IPS DF 6.9 (cell line): ENCODE results near the gene DYRK1B.
"Not testable (repeated sequence)": the region's sequence is repeated elsewhere in the genome, so short reads cannot be mapped to it uniquely, and the experiment has no call there.

ENCODE experiments used
- DNase-seq: peaks from one replicate; pipeline ENCODE4 v3.0.0-alpha.2; 2013; ENCODE audit warnings: low read depth, low spot score
- H3K27ac ChIP-seq: one replicate; pipeline ENCODE4 v1.5.1; 2013; ENCODE audit warnings: low read length, control low read depth
- H3K27me3 ChIP-seq: 2 replicates; pipeline ENCODE4 v1.6.1; 2013; ENCODE audit warnings: mild to moderate bottlenecking, low read length; ENCODE audit not compliant: control insufficient read depth, insufficient read depth
- H3K36me3 ChIP-seq: 2 replicates; pipeline ENCODE4 v1.6.1; 2013; ENCODE audit warnings: low read length; ENCODE audit not compliant: control insufficient read depth, insufficient read depth
- H3K4me1 ChIP-seq: 2 replicates; pipeline ENCODE4 v1.6.1; 2013; ENCODE audit warnings: low read length; ENCODE audit not compliant: control insufficient read depth, insufficient read depth
- H3K4me3 ChIP-seq: 2 replicates; pipeline ENCODE4 v1.5.1; 2013; ENCODE audit warnings: mild to moderate bottlenecking, low read length
- H3K9me3 ChIP-seq: 2 replicates; pipeline ENCODE4 v1.6.1; 2013; ENCODE audit warnings: low read length, inconsistent platforms; ENCODE audit not compliant: control insufficient read depth, insufficient read depth
- WGBS: extraction: QIAGEN DNeasy Blood & Tissue Kit; methylation state at CpG from one replicate; pipeline ENCODE4 v1.1.7; 2013; ENCODE audit warnings: mixed read lengths, missing lambda C conversion rate; ENCODE audit not compliant: insufficient read length, insufficient coverage; 5-methylcytosine and 5-hydroxymethylcytosine counted together

Gene DYRK1B

GRCh38 chr19:39875401-39875864, 41.5 kb upstream of the DYRK1B start:
- not testable (repeated sequence) for H3K4me3 ChIP-seq, DNase-seq

GRCh38 chr19:39874404-39874803, 40.4 kb upstream of the DYRK1B start:
- no peaks in the 10 kb centered on the region for H3K9me3 ChIP-seq
- H3K4me3 ChIP-seq, result no peak overlapping the region
- H3K27me3 ChIP-seq, result no peaks in the 10 kb centered on the region
- DNase-seq, result no peak
- no CpG with 5 or more reads among the region's 1 CpG for WGBS
- no peak overlapping the region for H3K27ac ChIP-seq
- H3K36me3 ChIP-seq, result no peaks in the 10 kb centered on the region
- peaks cover 1% of the 10 kb centered on the region; the same call in 1 of the 2 replicates for H3K4me1 ChIP-seq

More at GRCh38 chr19:39875401-39875864, 41.5 kb upstream of the DYRK1B start:
- H3K9me3 ChIP-seq, H3K27me3 ChIP-seq, H3K27ac ChIP-seq, H3K36me3 ChIP-seq, H3K4me1 ChIP-seq: not testable (repeated sequence)
- no CpG with 5 or more reads among the region's 43 CpGs for WGBS

GRCh38 chr19:39873385-39873784, 39.4 kb upstream of the DYRK1B start:
- Histone ChIP-seq H3K36me3 (no peaks in the 10 kb centered on the region), H3K27ac (no peak overlapping the region), H3K4me1 (peaks cover 1% of the 10 kb centered on the region; the same call in 1 of the 2 replicates), H3K9me3 (no peaks in the 10 kb centered on the region), H3K4me3 (no peak overlapping the region), H3K27me3 (no peaks in the 10 kb centered on the region)
- no peak for DNase-seq
- WGBS, result no CpG with 5 or more reads among the region's 20 CpGs

GRCh38 chr19:39871886-39872866, 38.2 kb upstream of the DYRK1B start:
- no peak overlapping the region for H3K4me3 ChIP-seq
- no peaks in the 10 kb centered on the region for H3K9me3 ChIP-seq
- no peak overlapping the region for H3K27ac ChIP-seq
- WGBS, result no CpG with 5 or more reads among the region's 47 CpGs
- peaks cover 1% of the 10 kb centered on the region; the same call in 1 of the 2 replicates for H3K4me1 ChIP-seq
- no peaks in the 10 kb centered on the region for H3K36me3 ChIP-seq
- DNase-seq, result no peak
- H3K27me3 ChIP-seq, result no peaks in the 10 kb centered on the region

GRCh38 chr19:39871362-39871761, 37.4 kb upstream of the DYRK1B start:
- Histone ChIP-seq H3K4me3 (no peak overlapping the region), H3K36me3 (no peaks in the 10 kb centered on the region), H3K4me1 (peaks cover 1% of the 10 kb centered on the region), H3K27me3 (no peaks in the 10 kb centered on the region), H3K9me3 (no peaks in the 10 kb centered on the region), H3K27ac (no peak overlapping the region)
- no CpG with 5 or more reads among the region's 6 CpGs for WGBS
- DNase-seq, result no peak

- no peaks in the 10 kb centered on the region for H3K27me3 ChIP-seq
- H3K36me3 ChIP-seq, result no peaks in the 10 kb centered on the region
These were observed 36.4 kb upstream of the DYRK1B start for GRCh38 chr19:39870171-39870971.

GRCh38 chr19:39867952-39868351, 34.0 kb upstream of the DYRK1B start:
- no peaks in the 10 kb centered on the region for H3K36me3 ChIP-seq
- no peak for DNase-seq
- peaks cover 1% of the 10 kb centered on the region for H3K4me1 ChIP-seq
- H3K4me3 ChIP-seq, result no peak overlapping the region
- no peaks in the 10 kb centered on the region for H3K27me3 ChIP-seq
- H3K9me3 ChIP-seq, result no peaks in the 10 kb centered on the region
- no CpG with 5 or more reads among the region's 6 CpGs for WGBS
- H3K27ac ChIP-seq, result no peak overlapping the region

More at GRCh38 chr19:39870171-39870971, 36.4 kb upstream of the DYRK1B start:
- H3K4me1 ChIP-seq, result peaks cover 1% of the 10 kb centered on the region
- DNase-seq, result no peak
- WGBS, result no CpG with 5 or more reads among the region's 16 CpGs
- no peak overlapping the region for H3K4me3 ChIP-seq
- no peak overlapping the region for H3K27ac ChIP-seq
- H3K9me3 ChIP-seq, result no peaks in the 10 kb centered on the region

- Histone ChIP-seq H3K9me3 (no peaks in the 10 kb centered on the region), H3K27me3 (no peaks in the 10 kb centered on the region), H3K27ac (no peak overlapping the region), H3K36me3 (no peaks in the 10 kb centered on the region), H3K4me1 (peaks cover 1% of the 10 kb centered on the region), H3K4me3 (no peak overlapping the region)
- WGBS, result no CpG with 5 or more reads among the region's 2 CpGs
- no peak for DNase-seq
These were observed 33.2 kb upstream of the DYRK1B start for GRCh38 chr19:39867133-39867532.

GRCh38 chr19:39865953-39866352, 32.0 kb upstream of the DYRK1B start:
- Histone ChIP-seq H3K9me3 (no peaks in the 10 kb centered on the region), H3K27me3 (no peaks in the 10 kb centered on the region), H3K36me3 (no peaks in the 10 kb centered on the region), H3K27ac (no peak overlapping the region), H3K4me3 (no peak overlapping the region), H3K4me1 (peaks cover 1% of the 10 kb centered on the region)
- no peak for DNase-seq
- WGBS, result no CpG with 5 or more reads among the region's 5 CpGs

- no peaks in the 10 kb centered on the region for H3K9me3 ChIP-seq
- no CpG with 5 or more reads among the region's 2 CpGs for WGBS
- no peak for DNase-seq
- no peaks in the 10 kb centered on the region for H3K27me3 ChIP-seq
- no peak overlapping the region for H3K27ac ChIP-seq
- H3K36me3 ChIP-seq, result no peaks in the 10 kb centered on the region
- H3K4me3 ChIP-seq, result no peak overlapping the region
- H3K4me1 ChIP-seq, result peaks cover 1% of the 10 kb centered on the region
These were observed 31.2 kb upstream of the DYRK1B start for GRCh38 chr19:39865186-39865585.
